Stimulated activated CD4-positive, alpha-beta T cell treated with anti-CD3 and anti-CD28 coated beads, Interleukin-1b, Interleukin-23, amount 100 ng/mL, for 48 hours (primary cell): ENCODE measurements around the gene CCNA2.

Source experiments
- DNase-seq: peaks from one replicate; pipeline ENCODE4 v3.0.0-alpha.2; 2020

The CCNA2 gene

DNA sequence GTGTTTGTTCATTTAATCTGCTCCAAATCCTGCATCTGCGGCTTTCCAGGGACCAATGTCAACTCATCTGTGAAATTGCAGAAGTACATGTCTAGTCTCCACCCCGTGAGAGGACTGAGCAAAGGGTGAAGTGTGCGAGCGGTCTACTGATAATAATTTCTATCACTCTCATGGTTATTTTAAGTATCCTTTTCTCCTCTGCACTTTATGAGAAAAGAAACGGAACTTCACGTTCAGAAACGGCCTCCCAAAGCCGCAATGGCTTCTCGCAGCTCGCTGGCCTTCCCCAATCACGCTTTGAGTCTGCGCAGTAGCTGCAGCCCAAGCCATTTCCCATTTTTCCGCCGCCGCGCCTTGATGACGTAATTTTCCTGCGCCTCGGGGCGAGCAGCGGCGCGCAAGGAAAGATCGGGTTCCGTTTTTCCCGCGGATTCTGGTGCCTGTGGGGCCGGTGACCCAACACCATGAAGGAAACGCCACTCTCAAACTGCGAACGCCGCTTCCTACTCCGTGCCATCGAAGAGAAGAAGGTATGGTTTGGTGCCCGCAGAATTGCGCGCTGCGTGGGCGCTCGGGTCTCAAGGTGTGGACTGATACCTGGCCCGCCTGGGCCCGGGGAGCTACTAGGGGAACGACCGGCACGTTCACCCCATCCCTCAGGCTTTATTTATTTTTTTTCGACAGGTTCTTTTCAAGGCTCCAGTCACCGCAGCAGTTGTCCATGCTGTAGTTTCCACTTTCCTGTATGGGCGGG, 22.5 kb downstream of the CCNA2 start, which contains the start of gene EXOSC9:
TSS of gene EXOSC9 (plus strand) at position 363 of the 754 bp plus-strand sequence. CDS start at position 465, 102 bp downstream.
- DNase-seq, result peak; percentile 92

- DNase-seq, result no peak
These were observed 23.1 kb downstream of the CCNA2 start for GRCh38 chr4:121800638-121800960.

- no peak for DNase-seq
These were observed 23.7 kb downstream of the CCNA2 start for GRCh38 chr4:121799867-121800501.

- DNase-seq, result no peak
These were observed 24.4 kb downstream of the CCNA2 start for GRCh38 chr4:121799208-121799823.

GRCh38 chr4:121796283-121796682, 27.4 kb downstream of the CCNA2 start:
- DNase-seq, result no peak

- no peak for DNase-seq
These were observed 29.0 kb downstream of the CCNA2 start for GRCh38 chr4:121794505-121795188.

- DNase-seq, result no peak
These were observed 30.7 kb downstream of the CCNA2 start for GRCh38 chr4:121792966-121793365.

GRCh38 chr4:121791481-121791880, 32.2 kb downstream of the CCNA2 start:
- DNase-seq, result no peak

GRCh38 chr4:121790976-121791375, 32.7 kb downstream of the CCNA2 start:
- no peak for DNase-seq

GRCh38 chr4:121789960-121790829, 33.5 kb downstream of the CCNA2 start:
- DNase-seq, result no peak

DNA sequence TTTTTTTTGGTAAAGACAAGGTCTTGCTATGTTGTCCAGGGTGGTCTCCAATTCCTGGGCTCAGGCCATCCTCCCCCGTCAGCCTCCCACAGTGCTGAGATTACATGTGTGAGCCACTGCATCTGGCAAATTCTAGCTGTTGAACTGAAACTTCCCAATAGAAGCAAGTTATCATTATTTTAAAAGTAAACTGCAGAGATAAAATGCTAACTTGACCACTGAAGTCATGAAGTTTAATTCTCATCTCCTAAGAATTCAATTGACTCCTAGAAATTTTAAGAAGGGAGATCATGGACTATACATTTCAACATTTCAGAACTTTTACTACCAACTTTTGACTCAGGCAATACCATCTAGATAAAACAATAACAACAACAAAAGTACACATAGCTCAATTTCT, 34.2 kb downstream of the CCNA2 start:
- DNase-seq, result no peak

DNA sequence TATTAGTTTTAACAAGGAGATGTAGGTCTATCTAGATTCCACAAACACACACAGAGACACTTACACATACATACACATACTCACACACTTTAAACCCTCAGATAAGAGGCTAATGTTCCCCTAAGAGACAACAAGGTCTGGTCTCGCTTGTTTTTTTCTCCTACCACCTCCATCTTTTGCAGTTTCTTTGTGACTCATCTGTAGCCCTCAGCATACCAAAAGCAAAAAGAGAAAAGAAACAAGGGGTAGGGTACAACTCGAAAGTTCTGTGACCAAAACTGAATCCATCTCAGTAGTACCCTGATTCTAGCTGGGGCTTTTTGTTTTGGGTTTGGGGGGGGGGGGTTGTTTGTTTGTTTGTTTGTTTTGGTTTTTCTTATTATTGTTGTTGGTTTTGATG, 34.8 kb downstream of the CCNA2 start:
- DNase-seq, result no peak

- no peak for DNase-seq
These were observed 37.5 kb downstream of the CCNA2 start for GRCh38 chr4:121786221-121786620.

GRCh38 chr4:121785479-121785878, 38.2 kb downstream of the CCNA2 start:
- no peak for DNase-seq

DNA sequence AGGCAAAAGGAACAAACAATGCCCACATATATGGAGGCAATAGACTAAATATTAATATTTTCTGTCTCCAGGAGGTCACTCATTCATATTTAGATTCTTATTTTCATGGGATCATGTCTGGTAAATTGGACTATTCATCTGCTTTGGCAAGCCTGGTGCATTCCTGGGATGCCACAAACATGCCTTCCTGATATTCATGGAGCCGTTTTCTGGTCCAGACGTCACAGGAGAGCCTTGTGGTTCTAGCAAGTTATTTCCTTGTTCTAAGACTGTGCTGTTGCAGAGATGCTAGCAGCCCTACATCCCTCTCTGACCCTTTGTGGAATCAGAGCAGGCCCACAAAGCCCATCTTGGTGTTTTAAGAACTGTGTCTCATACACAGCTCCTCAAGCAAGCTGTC, 38.7 kb downstream of the CCNA2 start:
- DNase-seq, result no peak

GRCh38 chr4:121784401-121784800, 39.3 kb downstream of the CCNA2 start:
- DNase-seq, result no peak

- DNase-seq, result no peak
These were observed 40.5 kb downstream of the CCNA2 start for GRCh38 chr4:121783210-121783609.

GRCh38 chr4:121778991-121779628, 44.6 kb downstream of the CCNA2 start:
- no peak for DNase-seq

DNA sequence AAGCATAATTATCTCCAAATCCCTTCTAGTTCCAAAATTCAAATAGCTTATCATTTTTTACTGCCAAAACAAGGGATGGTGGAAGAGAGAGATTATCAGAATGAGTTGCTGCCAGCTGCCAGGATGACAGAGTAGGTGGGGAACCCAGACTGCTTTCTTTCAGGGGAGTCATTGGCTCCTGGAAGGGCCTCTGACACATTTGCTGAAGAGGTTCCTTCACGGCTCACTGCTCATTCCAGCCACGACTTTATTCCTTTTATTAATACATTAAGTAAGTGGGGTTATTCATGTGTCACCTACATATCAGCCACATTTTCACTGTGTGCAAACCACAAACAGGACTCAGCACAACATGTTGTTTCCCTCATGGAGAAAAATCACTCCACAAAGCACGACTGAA, 46.1 kb downstream of the CCNA2 start:
- no peak for DNase-seq

DNA sequence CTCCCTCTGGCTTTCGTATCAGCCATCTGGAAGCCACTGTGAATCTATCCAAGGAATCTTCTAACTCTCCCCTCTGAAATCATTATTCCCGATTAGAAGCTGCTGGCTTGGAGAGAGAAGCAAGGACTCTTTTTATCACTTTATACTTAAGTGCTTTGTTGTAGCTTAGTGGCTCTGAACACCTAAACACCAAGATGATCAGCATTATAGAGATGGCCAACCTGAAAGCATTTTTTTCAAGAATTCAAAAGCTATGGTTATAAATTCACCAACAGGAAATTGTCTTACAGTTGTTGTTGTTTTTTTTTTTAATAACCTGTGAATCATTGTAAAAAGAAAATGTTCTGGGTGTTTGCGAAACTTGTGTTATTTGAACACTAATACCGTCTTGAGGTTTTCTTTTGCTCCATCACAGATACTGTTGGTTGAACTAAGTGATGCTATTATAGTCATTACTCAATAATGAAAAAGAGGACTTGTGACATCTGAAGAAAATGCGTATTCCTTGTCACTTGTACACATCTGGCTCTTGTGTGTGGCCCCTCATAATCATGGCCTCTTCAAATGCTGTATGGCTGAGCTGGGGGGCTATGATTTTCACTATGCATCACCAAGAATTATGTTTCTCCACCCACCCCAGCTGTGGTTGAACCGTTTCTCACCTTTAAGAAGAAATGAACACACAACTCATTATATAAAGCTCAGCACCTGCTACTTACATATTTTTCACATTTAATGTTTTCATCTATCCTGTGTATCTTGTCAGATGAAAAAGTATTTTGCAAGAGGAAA, 46.9 kb downstream of the CCNA2 start:
- no peak for DNase-seq

GRCh38 chr4:121773883-121774282, 49.8 kb downstream of the CCNA2 start:
- DNase-seq, result no peak
